ENCODE results near the gene APC.

DNA sequence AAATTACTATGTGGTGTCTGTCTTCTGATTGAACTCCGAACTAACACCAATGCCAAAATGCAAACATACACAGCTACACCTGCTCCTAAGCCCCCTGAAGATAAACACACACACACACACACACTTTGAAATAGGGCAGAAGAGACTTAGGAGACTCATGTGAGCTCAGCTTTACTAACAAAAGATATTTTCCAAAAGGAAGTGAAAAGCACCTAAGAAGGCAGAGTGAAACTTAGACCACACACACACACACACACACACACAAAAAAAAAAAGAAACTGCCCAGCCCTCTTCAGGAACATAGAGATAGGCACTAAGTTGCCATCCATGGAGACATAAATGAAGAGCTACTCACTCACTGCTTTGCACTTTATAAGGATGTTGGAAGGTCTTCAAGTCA, 45.2 kb upstream of the APC start:
- TF ChIP-seq, protein P1, sequence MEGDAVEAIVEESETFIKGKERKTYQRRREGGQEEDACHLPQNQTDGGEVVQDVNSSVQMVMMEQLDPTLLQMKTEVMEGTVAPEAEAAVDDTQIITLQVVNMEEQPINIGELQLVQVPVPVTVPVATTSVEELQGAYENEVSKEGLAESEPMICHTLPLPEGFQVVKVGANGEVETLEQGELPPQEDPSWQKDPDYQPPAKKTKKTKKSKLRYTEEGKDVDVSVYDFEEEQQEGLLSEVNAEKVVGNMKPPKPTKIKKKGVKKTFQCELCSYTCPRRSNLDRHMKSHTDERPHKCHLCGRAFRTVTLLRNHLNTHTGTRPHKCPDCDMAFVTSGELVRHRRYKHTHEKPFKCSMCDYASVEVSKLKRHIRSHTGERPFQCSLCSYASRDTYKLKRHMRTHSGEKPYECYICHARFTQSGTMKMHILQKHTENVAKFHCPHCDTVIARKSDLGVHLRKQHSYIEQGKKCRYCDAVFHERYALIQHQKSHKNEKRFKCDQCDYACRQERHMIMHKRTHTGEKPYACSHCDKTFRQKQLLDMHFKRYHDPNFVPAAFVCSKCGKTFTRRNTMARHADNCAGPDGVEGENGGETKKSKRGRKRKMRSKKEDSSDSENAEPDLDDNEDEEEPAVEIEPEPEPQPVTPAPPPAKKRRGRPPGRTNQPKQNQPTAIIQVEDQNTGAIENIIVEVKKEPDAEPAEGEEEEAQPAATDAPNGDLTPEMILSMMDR (IDR thresholded peaks at IDR 0.05) = no peak
- TF ChIP-seq POLR2A (IDR thresholded peaks at IDR 0.05) = no peak
